Brain microvascular endothelial cell (primary cell): ENCODE data around the gene GNAI2.

Experiments
- DNase-seq: peaks from one replicate; pipeline ENCODE4 v3.0.0-alpha.2; 2020
- H3K27ac ChIP-seq: fragments of 250-450 bp; sonication (Bioruptor Pico); 2 replicates; pipeline ENCODE4 v1.5.1; 2020; ENCODE audit warnings: mild to moderate bottlenecking, moderate library complexity
- H3K27me3 ChIP-seq: fragments of 250-450 bp; sonication (Bioruptor Pico); replicated peaks from 2 replicates; pipeline ENCODE4 v1.5.1; 2020; ENCODE audit warnings: mild to moderate bottlenecking
- H3K36me3 ChIP-seq: fragments of 250-450 bp; sonication (Bioruptor Pico); replicated peaks from 2 replicates; pipeline ENCODE4 v1.5.1; 2020; ENCODE audit warnings: mild to moderate bottlenecking
- H3K4me3 ChIP-seq: 2 replicates; pipeline ENCODE4 v1.5.1; 2011; ENCODE audit warnings: low read depth, mild to moderate bottlenecking, control low read depth, low read length, moderate library complexity
- in situ Hi-C: cut with HindIII; loops from 2 replicates; pipeline ENCODE4 v1.10.0; 2017; ENCODE audit warnings: low sequenced_read_pairs, low pct_ligation_motif_present
- TF ChIP-seq, protein P1 (sequence below): IDR thresholded peaks from 2 replicates; pipeline ENCODE4 v1.5.1; 2011; ENCODE audit warnings: low read depth, mild to moderate bottlenecking, moderate library complexity, low read length, control low read depth, inconsistent platforms; ENCODE audit errors: missing control alignments

Gene GNAI2

DNA sequence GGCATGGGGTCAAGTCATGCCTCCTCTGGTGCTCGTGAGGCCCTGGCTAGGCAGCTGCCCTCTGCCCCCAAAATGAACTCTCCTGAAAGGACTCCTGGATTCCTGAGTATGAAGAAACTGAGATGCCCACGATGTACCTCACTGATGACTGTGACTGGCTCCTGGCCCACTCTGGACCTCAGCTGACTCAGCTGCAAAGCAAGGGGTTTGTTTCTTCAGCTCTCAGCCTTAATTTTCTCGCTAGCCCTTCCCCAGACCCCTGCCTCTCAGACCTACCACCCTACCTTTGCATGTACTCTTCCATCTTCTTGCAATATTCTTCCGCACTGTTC, 5.2 kb upstream of the GNAI2 start:
- H3K36me3 ChIP-seq = no peaks in the 10 kb centered on the region
- no peak overlapping the region for H3K4me3 ChIP-seq
- in situ Hi-C loops = no loop called here
- no peaks in the 10 kb centered on the region for H3K27me3 ChIP-seq
- DNase-seq = no peak
- TF ChIP-seq, protein P1, sequence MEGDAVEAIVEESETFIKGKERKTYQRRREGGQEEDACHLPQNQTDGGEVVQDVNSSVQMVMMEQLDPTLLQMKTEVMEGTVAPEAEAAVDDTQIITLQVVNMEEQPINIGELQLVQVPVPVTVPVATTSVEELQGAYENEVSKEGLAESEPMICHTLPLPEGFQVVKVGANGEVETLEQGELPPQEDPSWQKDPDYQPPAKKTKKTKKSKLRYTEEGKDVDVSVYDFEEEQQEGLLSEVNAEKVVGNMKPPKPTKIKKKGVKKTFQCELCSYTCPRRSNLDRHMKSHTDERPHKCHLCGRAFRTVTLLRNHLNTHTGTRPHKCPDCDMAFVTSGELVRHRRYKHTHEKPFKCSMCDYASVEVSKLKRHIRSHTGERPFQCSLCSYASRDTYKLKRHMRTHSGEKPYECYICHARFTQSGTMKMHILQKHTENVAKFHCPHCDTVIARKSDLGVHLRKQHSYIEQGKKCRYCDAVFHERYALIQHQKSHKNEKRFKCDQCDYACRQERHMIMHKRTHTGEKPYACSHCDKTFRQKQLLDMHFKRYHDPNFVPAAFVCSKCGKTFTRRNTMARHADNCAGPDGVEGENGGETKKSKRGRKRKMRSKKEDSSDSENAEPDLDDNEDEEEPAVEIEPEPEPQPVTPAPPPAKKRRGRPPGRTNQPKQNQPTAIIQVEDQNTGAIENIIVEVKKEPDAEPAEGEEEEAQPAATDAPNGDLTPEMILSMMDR = no peak
- no peak overlapping the region for H3K27ac ChIP-seq

DNA sequence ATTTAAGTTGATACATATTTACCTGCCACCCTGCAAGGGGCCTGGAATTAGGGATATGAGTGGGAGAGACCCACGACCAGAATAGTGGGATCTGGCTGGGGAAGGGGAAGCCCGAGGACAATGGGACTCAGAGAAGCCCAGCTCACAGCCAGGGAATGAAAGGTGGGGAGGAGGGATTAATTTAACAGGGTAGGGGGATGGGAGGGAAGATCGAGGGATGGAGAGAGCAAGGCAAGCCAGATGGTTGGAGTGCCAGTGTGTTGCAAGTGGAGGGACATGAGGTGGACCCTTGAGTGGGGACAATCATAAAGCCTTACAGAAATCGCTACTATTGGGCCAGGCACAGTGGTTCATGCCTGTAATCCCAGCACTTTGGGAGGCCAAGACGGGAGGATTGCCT, 4.4 kb upstream of the GNAI2 start:
- H3K27ac ChIP-seq = no peak overlapping the region
- TF ChIP-seq, protein P1 = no peak

DNA sequence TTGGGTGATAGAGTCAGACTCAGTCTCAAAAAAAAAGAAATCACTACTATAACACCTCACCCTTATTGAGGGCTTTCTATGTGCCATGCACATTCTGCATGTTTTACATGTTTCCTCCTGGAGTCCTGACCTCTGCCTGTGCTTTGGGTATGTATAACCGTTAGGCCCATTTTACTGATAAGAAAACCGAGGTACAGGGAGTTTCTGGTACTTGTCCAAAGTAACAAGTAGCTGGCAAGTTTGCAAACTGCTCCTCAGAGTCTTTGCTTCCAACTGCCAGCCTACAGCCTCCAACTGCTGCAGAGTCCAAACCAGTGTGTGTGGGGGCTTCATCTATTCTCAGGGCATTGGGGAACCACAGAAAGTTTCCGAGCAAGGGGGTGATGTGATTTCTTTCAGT, 3.7 kb upstream of the GNAI2 start:
- H3K4me3 ChIP-seq = no peak overlapping the region
- no peak for DNase-seq
- H3K27me3 ChIP-seq = no peaks in the 10 kb centered on the region
- no peak overlapping the region for H3K27ac ChIP-seq
- H3K36me3 ChIP-seq = no peaks in the 10 kb centered on the region
- in situ Hi-C loops = no loop called here
- TF ChIP-seq, protein P1 = no peak

More for the DNA sequence above, 4.4 kb upstream of the GNAI2 start:
- in situ Hi-C loops = no loop called here
- H3K27me3 ChIP-seq = no peaks in the 10 kb centered on the region
- no peaks in the 10 kb centered on the region for H3K36me3 ChIP-seq
- no peak for DNase-seq
- H3K4me3 ChIP-seq = no peak overlapping the region

DNA sequence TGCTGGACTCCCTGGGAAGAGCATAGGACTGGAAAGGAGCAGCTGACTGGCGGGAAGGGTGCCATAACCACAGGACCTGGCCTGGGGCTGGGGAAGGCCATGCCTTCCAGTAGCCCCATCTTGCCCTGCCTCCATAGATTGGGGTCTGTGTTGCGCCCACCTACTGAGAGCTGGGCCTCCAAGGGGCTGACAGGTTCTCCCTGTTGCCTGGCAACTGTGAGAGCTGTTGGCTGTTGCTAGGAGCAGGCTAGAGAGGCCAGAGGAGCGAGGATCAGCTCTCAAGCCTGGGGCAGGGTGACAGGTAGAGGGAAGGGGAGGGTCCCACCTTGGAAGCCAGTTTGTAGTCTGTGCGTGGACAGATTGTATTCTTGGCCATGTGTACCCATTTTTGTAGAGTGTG, 2.8 kb upstream of the GNAI2 start:
- DNase-seq = no peak
- Histone ChIP-seq H3K36me3 (no peaks in the 10 kb centered on the region), H3K27me3 (no peaks in the 10 kb centered on the region), H3K27ac (no peak overlapping the region), H3K4me3 (no peak overlapping the region)
- TF ChIP-seq, protein P1 = no peak
- in situ Hi-C loops = no loop called here

DNA sequence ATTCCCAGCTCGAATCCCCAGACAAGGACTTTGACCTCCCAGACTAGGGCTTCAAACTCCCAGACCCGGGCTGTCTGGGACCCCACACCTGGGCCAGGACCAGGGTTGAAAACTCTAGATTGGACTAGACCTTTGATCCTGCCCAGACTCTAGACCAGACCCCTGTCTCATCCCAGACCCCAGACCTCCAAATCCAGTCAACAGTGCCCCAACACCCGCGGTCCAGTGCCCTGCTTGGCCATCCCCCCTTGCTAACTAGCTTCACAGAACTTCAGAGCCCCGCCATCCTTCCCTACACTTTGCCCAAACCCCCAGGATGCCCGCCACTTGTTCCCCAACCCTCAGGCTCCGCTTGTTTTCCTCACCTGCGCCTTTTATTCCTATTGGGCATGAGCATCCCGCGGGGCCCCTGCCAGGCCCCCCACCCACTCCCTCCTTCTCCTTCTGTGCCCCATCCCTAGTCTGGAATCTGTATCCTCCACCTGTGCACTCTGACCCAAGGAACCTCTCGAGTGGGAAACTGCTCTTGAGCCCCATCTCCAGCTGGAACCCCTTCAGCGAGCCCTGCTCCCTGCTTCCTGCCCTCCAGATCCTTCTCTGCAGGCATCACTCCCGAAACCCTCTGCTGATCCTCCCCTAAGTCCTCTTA, 604 bp downstream of the GNAI2 start:
- in situ Hi-C loops = no loop called here
- H3K36me3 ChIP-seq = no peaks in the 10 kb centered on the region

More for the DNA sequence above, 604 bp downstream of the GNAI2 start:
- TF ChIP-seq, protein P1 = no peak
- no peak for DNase-seq
- Histone ChIP-seq H3K4me3 (peak overlapping the region; percentile 90), H3K27me3 (no peaks in the 10 kb centered on the region), H3K27ac (peak overlapping the region; percentile 28)
